ENCODE data around the gene MED10. TPM values are rescaled to one million over a fixed set of nuclear protein-coding genes. Genes with fewer than 3 reads are reported as not detected.

The MED10 gene
- polyA plus RNA-seq, 1 experiment, result 36.3 TPM

DNA sequence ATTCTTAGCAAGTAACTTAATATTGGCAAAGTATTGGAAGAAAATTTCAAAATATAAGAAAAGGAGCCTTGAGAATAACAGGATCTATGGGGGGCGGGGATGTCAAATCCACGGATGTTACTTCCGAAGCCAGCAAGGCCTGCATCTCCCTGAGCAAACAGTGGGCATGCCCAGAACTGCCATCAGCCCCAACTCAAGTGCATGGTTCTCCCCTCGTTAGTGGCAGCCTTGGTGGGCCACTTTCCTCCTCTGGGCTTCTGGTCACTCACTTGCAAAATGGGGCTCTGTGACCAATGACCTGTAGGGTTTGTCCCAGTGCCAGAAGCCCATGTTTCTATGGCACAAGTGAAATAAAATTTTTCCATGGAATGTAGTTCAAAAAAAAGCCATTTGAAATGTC is 27.2 kb upstream of the MED10 start:
- Histone ChIP-seq H3K9me3 (ENCODE audit: control insufficient read depth, insufficient read depth, low read length) (no peaks in the 10 kb centered on the region), H3K27ac (ENCODE audit: low read depth, low read length) (no peak overlapping the region), H3K4me3 (ENCODE audit: low read depth, low read length) (no peak overlapping the region), H3K27me3 (ENCODE audit: control insufficient read depth, insufficient read depth, low read length) (peaks cover 2% of the 10 kb centered on the region)
- ChIA-PET POLR2A (no interaction called here), CTCF (no interaction called here)
- DNase-seq (ENCODE audit: low read depth, low spot score), result no peak
- TF ChIP-seq, protein P1, sequence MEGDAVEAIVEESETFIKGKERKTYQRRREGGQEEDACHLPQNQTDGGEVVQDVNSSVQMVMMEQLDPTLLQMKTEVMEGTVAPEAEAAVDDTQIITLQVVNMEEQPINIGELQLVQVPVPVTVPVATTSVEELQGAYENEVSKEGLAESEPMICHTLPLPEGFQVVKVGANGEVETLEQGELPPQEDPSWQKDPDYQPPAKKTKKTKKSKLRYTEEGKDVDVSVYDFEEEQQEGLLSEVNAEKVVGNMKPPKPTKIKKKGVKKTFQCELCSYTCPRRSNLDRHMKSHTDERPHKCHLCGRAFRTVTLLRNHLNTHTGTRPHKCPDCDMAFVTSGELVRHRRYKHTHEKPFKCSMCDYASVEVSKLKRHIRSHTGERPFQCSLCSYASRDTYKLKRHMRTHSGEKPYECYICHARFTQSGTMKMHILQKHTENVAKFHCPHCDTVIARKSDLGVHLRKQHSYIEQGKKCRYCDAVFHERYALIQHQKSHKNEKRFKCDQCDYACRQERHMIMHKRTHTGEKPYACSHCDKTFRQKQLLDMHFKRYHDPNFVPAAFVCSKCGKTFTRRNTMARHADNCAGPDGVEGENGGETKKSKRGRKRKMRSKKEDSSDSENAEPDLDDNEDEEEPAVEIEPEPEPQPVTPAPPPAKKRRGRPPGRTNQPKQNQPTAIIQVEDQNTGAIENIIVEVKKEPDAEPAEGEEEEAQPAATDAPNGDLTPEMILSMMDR (IDR thresholded peaks at IDR 0.05; ENCODE audit: low read depth, low read length), result no peak

DNA sequence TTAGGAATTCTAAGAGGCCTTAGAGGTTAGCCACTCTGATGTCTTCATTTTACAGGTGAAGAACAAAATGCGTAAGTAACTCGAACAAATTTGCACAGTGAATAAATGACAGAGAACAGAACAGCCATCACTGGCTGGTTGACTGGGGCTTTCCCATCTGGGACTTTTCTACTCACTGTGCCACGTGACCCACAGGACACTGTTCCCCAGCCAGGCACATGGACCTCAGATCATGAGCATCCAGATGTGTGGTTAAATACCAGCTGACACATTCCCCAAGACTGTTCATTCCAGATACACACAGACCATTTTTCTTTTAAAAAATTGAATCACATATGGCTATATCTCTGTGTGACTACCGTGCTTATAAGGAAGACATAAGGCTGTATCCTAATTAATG is 25.8 kb upstream of the MED10 start:
- no peak overlapping the region for H3K4me3 ChIP-seq (ENCODE audit: low read depth, low read length)
- TF ChIP-seq, protein P1 (IDR thresholded peaks at IDR 0.05; ENCODE audit: low read depth, low read length), result no peak
- POLR2A ChIA-PET, result no interaction called here
- CTCF ChIA-PET, result no interaction called here
- DNase-seq (ENCODE audit: low read depth, low spot score), result no peak
- peaks cover 2% of the 10 kb centered on the region for H3K27me3 ChIP-seq (ENCODE audit: control insufficient read depth, insufficient read depth, low read length)
- H3K27ac ChIP-seq (ENCODE audit: low read depth, low read length), result no peak overlapping the region
- H3K9me3 ChIP-seq (ENCODE audit: control insufficient read depth, insufficient read depth, low read length), result no peaks in the 10 kb centered on the region

DNA sequence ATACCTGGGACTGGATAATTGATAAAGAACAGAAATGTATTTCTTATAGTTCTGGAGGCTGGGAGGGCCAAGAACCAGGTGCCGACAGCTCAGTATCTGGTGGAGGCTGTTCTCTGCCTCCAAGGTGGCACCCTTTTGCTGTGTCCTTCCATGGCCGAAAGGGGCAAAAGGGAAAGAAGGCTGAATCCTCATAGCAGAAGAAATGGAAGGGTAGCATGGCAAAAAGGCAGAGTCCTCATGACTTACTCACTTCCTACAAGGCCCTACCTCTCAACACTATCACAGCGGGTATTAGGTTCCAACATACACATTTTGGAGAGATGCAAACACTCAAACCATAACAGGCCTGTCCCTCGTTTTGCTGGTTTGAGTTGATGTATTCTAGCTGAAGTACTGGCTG is 25.1 kb upstream of the MED10 start:
- ChIA-PET CTCF (no interaction called here), POLR2A (no interaction called here)

DNA sequence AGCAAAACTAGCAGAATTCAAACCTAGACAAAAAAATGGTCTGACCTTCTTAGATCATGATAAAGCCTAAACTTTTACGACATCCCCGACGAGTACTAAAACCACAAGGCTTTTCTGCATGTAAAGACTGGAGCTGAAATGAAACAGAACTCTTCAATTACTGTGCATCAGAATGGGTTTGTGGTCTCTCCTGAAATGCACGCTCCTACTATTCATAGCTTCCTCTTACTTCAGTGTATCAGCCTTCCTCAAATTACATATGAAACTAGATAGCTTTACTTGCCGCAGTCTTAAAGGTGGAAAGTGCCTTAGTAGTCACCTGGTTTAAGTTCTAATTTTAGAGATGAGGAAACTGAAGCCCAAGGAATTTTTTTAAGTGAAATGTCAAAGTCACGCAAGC is 24.6 kb upstream of the MED10 start:
- Histone ChIP-seq H3K27ac (ENCODE audit: low read depth, low read length) (no peak overlapping the region), H3K27me3 (ENCODE audit: control insufficient read depth, insufficient read depth, low read length) (peaks cover 2% of the 10 kb centered on the region), H3K9me3 (ENCODE audit: control insufficient read depth, insufficient read depth, low read length) (no peaks in the 10 kb centered on the region), H3K4me3 (ENCODE audit: low read depth, low read length) (no peak overlapping the region)
- CTCF ChIA-PET, result no interaction called here
- POLR2A ChIA-PET, result interaction anchor here (0.5 kb wide), 1 partner anchor 27 kb away, joined by 4 read pairs; no protein-coding TSS in a partner anchor
- TF ChIP-seq, protein P1 (IDR thresholded peaks at IDR 0.05; ENCODE audit: low read depth, low read length), result no peak
- DNase-seq (ENCODE audit: low read depth, low spot score), result no peak

More for the DNA sequence above, 25.1 kb upstream of the MED10 start:
- DNase-seq (ENCODE audit: low read depth, low spot score), result no peak
- H3K27me3 ChIP-seq (ENCODE audit: control insufficient read depth, insufficient read depth, low read length), result peaks cover 2% of the 10 kb centered on the region
- TF ChIP-seq, protein P1 (IDR thresholded peaks at IDR 0.05; ENCODE audit: low read depth, low read length), result no peak
- no peaks in the 10 kb centered on the region for H3K9me3 ChIP-seq (ENCODE audit: control insufficient read depth, insufficient read depth, low read length)
- H3K27ac ChIP-seq (ENCODE audit: low read depth, low read length), result no peak overlapping the region
- H3K4me3 ChIP-seq (ENCODE audit: low read depth, low read length), result no peak overlapping the region

DNA sequence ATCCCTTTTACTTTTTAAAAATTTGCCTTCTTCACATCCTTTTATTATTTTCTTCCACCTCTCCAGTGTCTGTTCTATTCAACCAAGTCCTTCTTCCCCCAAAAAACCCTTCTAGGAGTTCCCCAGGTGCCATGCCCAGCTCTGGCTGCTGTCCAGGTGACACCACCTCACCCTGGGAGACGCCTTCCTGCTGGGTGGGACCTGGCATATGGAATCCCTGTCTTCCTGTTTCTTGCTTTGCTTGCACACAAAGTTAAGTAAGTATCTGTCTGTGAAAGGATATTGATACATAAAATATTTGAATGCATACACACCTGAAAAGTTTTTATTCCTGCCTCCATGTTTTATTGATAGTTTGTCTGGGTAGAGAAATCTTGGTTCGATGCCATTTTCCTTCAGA is 23.1 kb upstream of the MED10 start:
- Histone ChIP-seq H3K9me3 (ENCODE audit: control insufficient read depth, insufficient read depth, low read length) (no peaks in the 10 kb centered on the region; the same call in 1 of the 2 replicates), H3K27me3 (ENCODE audit: control insufficient read depth, insufficient read depth, low read length) (peaks cover 2% of the 10 kb centered on the region), H3K27ac (ENCODE audit: low read depth, low read length) (no peak overlapping the region), H3K4me3 (ENCODE audit: low read depth, low read length) (no peak overlapping the region)
- POLR2A ChIA-PET, result no interaction called here
- TF ChIP-seq, protein P1 (IDR thresholded peaks at IDR 0.05; ENCODE audit: low read depth, low read length), result no peak
- CTCF ChIA-PET, result no interaction called here
- no peak for DNase-seq (ENCODE audit: low read depth, low spot score)
